ENCODE results near the gene AGR2. TPM values are rescaled to one million over a fixed set of nuclear protein-coding genes. Genes with fewer than 3 reads are reported as not detected.

Gene AGR2
- total RNA-seq, 4 donors from 2014 or later = 0.46 TPM; not detected in 3

- ATAC-seq (ENCODE audit: low FRiP score) = no peak
- TF ChIP-seq CTCF (IDR thresholded peaks at IDR 0.05) = no peak
- no peak for DNase-seq (ENCODE audit: low spot score)
Observed at GRCh38 chr7:16758036-16758435, 46.8 kb downstream of the AGR2 start.

- TF ChIP-seq CTCF (IDR thresholded peaks at IDR 0.05) = no peak
- DNase-seq (ENCODE audit: low spot score) (no peak), ATAC-seq (ENCODE audit: low FRiP score) (no peak)
Observed at GRCh38 chr7:16755397-16755796, 49.4 kb downstream of the AGR2 start.

- no peak for DNase-seq (ENCODE audit: low spot score)
- no peak for TF ChIP-seq CTCF (IDR thresholded peaks at IDR 0.05)
- no peak for ATAC-seq (ENCODE audit: low FRiP score)
Observed at GRCh38 chr7:16754856-16755317, 49.9 kb downstream of the AGR2 start.

GRCh38 chr7:16753932-16754855, 50.6 kb downstream of the AGR2 start:
- ATAC-seq (ENCODE audit: low FRiP score) = peak; percentile 54
- no peak for DNase-seq (ENCODE audit: low spot score)
- no peak for TF ChIP-seq CTCF (IDR thresholded peaks at IDR 0.05)

- ATAC-seq (ENCODE audit: low FRiP score) = peak; percentile 87
- no peak for TF ChIP-seq CTCF (IDR thresholded peaks at IDR 0.05)
- peak; percentile 50 for DNase-seq (ENCODE audit: low spot score)
Observed at GRCh38 chr7:16753102-16753931, 51.5 kb downstream of the AGR2 start, which contains the start of gene TSPAN13. TSS of gene TSPAN13 (plus strand) at chr7:16753755. CDS start at chr7:16753968, 213 bp downstream.

- DNase-seq (ENCODE audit: low spot score) (no peak), ATAC-seq (ENCODE audit: low FRiP score) (no peak)
- no peak for TF ChIP-seq CTCF (IDR thresholded peaks at IDR 0.05)
Observed at GRCh38 chr7:16747102-16747501, 57.7 kb downstream of the AGR2 start.

All from omental fat pad (tissue), 4 donors.